RWPE2 (cell line): Measurements from ENCODE around the gene GRIFIN.

Source experiments
- ATAC-seq: fragments of 200-7000 bp; cut with Tn5 transposase; 3 replicates; pipeline ENCODE4 v1.9.1; 2021; ENCODE audit warnings: low read depth
- DNase-seq: peaks from one replicate; pipeline ENCODE4 v3.0.0-alpha.2; 2020; ENCODE audit warnings: low spot score
- H3K27ac ChIP-seq: fragments of 450-650 bp; 2 replicates; pipeline ENCODE4 v1.5.1; 2017; ENCODE audit warnings: mild to moderate bottlenecking; ENCODE audit not compliant: poor library complexity, severe bottlenecking
- H3K27me3 ChIP-seq: fragments of 250-450 bp; sonication (Bioruptor Pico); 2 replicates; pipeline ENCODE4 v1.5.1; 2021; ENCODE audit warnings: mild to moderate bottlenecking, moderate library complexity; ENCODE audit not compliant: insufficient read depth, poor library complexity, severe bottlenecking
- H3K36me3 ChIP-seq: fragments of 250-450 bp; sonication (Bioruptor Pico); 2 replicates; pipeline ENCODE4 v1.5.1; 2020; ENCODE audit warnings: low read depth, mild to moderate bottlenecking, moderate library complexity
- H3K4me1 ChIP-seq: fragments of 250-450 bp; sonication (Bioruptor Pico); 2 replicates; pipeline ENCODE4 v1.5.1; 2021; ENCODE audit warnings: mild to moderate bottlenecking, moderate library complexity; ENCODE audit not compliant: insufficient read depth, poor library complexity, severe bottlenecking
- H3K4me3 ChIP-seq: fragments of 250-450 bp; sonication (Bioruptor Pico); 2 replicates; pipeline ENCODE4 v1.5.1; 2021; ENCODE audit warnings: mild to moderate bottlenecking, moderate library complexity; ENCODE audit not compliant: severe bottlenecking
- H3K9me3 ChIP-seq: fragments of 250-450 bp; sonication (Bioruptor Pico); 2 replicates; pipeline ENCODE4 v1.5.1; 2021; ENCODE audit warnings: mild to moderate bottlenecking, moderate library complexity; ENCODE audit not compliant: severe bottlenecking
- CTCF ChIP-seq: fragments of 450-650 bp; IDR thresholded peaks from one replicate; pipeline ENCODE4 v1.5.1; 2017; ENCODE audit warnings: mild to moderate bottlenecking, moderate library complexity; ENCODE audit not compliant: poor library complexity, severe bottlenecking

GRIFIN gene

GRCh38 chr7:2433713-2434550 lies 42.3 kb downstream of the GRIFIN start:
- Histone ChIP-seq H3K9me3 (peaks cover 4% of the 10 kb centered on the region), H3K27ac (no peak overlapping the region), H3K4me3 (no peak overlapping the region), H3K27me3 (no peaks in the 10 kb centered on the region), H3K4me1 (no peaks in the 10 kb centered on the region), H3K36me3 (no peaks in the 10 kb centered on the region)
- no peak for ATAC-seq
- DNase-seq: no peak
- TF ChIP-seq CTCF: no peak

GRCh38 chr7:2432910-2433712 lies 43.1 kb downstream of the GRIFIN start:
- no peak overlapping the region for H3K27ac ChIP-seq
- H3K9me3 ChIP-seq: peaks cover 4% of the 10 kb centered on the region
- ATAC-seq: no peak
- H3K36me3 ChIP-seq: no peaks in the 10 kb centered on the region
- H3K4me3 ChIP-seq: no peak overlapping the region
- no peaks in the 10 kb centered on the region for H3K27me3 ChIP-seq
- TF ChIP-seq CTCF: no peak
- DNase-seq: no peak
- no peaks in the 10 kb centered on the region for H3K4me1 ChIP-seq

GRCh38 chr7:2431260-2431867 lies 44.8 kb downstream of the GRIFIN start:
- ATAC-seq (no peak), DNase-seq (no peak)
- Histone ChIP-seq H3K4me3 (no peak overlapping the region), H3K36me3 (no peaks in the 10 kb centered on the region), H3K27me3 (no peaks in the 10 kb centered on the region), H3K4me1 (no peaks in the 10 kb centered on the region), H3K9me3 (peaks cover 4% of the 10 kb centered on the region), H3K27ac (no peak overlapping the region)
- no peak for TF ChIP-seq CTCF

GRCh38 chr7:2425749-2426148 lies 50.4 kb downstream of the GRIFIN start:
- Histone ChIP-seq H3K27me3 (no peaks in the 10 kb centered on the region), H3K36me3 (no peaks in the 10 kb centered on the region), H3K27ac (no peak overlapping the region), H3K4me1 (no peaks in the 10 kb centered on the region), H3K4me3 (no peak overlapping the region), H3K9me3 (peaks cover under 1% of the 10 kb centered on the region)
- ATAC-seq (no peak), DNase-seq (no peak)
- no peak for TF ChIP-seq CTCF
